Measurements from ENCODE around the gene DUSP16.

DNA sequence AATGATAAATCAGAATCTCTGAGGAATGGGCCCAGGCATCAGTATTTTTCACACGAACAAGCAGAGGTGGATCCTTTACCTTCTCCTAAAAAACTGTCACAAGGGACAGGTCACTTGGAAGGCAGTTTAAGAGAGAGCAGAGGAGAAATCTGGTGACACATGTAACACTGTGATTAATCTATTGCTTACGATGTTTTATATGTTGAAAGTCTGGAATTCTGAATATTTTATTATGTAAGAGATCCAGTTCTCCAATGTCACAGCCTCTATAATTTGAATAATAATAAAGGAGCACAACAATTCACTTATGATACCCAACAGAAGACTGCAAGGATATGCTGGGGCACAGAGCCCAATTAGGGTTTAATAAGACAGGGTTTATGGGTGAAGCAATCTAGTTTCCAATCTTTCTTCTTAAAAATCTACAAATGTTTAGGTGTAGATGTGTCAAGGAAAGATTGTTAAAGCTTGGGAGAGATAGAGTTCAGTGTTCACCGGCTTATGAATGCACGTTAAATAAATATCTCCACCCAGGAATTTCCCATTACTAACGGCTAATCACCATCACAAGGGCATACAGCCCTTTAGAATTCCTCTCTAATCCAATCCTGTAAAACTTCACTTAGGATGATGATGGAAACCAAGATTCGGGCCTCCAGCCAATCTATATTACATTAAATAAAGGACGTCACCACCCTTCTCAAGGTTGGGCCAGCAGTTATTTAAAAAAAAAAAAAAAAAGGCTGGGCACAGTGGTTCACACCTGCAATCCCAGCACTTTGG, 23.4 kb downstream of the DUSP16 start:
- TF ChIP-seq, protein P1, sequence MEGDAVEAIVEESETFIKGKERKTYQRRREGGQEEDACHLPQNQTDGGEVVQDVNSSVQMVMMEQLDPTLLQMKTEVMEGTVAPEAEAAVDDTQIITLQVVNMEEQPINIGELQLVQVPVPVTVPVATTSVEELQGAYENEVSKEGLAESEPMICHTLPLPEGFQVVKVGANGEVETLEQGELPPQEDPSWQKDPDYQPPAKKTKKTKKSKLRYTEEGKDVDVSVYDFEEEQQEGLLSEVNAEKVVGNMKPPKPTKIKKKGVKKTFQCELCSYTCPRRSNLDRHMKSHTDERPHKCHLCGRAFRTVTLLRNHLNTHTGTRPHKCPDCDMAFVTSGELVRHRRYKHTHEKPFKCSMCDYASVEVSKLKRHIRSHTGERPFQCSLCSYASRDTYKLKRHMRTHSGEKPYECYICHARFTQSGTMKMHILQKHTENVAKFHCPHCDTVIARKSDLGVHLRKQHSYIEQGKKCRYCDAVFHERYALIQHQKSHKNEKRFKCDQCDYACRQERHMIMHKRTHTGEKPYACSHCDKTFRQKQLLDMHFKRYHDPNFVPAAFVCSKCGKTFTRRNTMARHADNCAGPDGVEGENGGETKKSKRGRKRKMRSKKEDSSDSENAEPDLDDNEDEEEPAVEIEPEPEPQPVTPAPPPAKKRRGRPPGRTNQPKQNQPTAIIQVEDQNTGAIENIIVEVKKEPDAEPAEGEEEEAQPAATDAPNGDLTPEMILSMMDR (conservative IDR thresholded peaks at IDR 0.05; ENCODE audit: low read depth, low read length) = no peak
- no peak for TF ChIP-seq EZH2 (IDR thresholded peaks at IDR 0.05; ENCODE audit: borderline replicate concordance, low read depth, low read length, poor library complexity, severe bottlenecking)
